ENCODE results near the gene ARHGAP4.

DNA sequence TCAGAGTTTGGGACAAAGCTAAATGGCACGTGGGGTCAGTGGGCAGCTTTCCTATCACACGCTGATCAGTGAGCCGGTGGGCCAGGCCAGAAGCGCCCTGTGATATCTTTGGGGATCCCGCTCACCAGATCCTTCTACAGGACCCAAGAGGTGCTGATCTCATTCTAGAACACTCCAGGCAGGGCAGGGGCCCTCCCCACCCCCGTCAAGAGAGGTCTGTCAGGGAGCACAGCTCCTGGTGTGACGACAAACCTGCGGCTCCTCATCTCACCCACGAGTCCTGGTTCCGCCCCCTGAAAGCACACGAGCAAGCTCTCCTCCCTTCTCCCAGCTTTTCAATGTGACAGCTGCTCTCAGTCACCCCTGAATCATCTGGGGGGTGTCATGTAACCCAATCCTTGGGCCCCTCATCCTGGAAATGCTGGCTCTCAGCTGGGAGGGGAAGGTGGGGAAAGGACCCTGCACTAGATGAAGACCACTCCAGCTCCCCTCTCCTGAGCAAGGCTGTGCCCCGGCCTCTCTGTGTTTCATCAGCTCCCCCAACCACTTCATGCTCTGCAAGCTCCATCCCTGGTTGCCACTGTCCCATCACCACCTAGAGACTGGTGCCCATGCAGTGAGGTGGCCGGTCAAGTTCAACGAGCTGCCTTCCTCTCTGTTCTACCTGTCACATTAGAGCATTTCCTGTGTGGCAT lies 40.9 kb upstream of the ARHGAP4 start:
- TF ChIP-seq CTCF (IDR thresholded peaks at IDR 0.05; ENCODE audit: low read length) (no peak), EZH2 (IDR thresholded peaks at IDR 0.05; ENCODE audit: borderline replicate concordance, low read length) (no peak)
